PC-9 (cell line): ENCODE results near the gene PTCHD4. TPM values are rescaled to one million over a fixed set of nuclear protein-coding genes. Genes with fewer than 3 reads are reported as not detected.

ENCODE experiments used
- BruUV-seq: library from RNA; stranded (reverse); fragments of 400-500 nt; replicated peaks from 2 replicates; lab custom pipeline; 2021; lab: Mats Ljungman, UMichigan
- CTCF ChIA-PET: fragments of 300-600 bp; sonication (Branson Sonifier 250); formaldehyde crosslinking; loops from one replicate; lab custom pipeline; 2022; ENCODE audit warnings: antibody characterized with exemption; lab: Charles Lee
- POLR2A ChIA-PET: fragments of 300-600 bp; sonication (Branson Sonifier 250); formaldehyde crosslinking; loops from one replicate; lab custom pipeline; 2022; ENCODE audit warnings: antibody characterized with exemption; ENCODE audit not compliant: unreplicated experiment; lab: Charles Lee
- DNase-seq, 2 experiments: peaks; one replicate each; pipeline versions ENCODE4 v3.0.0 to v3.0.0-alpha.2; 2015 to 2022; ENCODE audit warnings: mixed read lengths in 1 of 2
- H2AFZ ChIP-seq: fragments of 200-600 bp; sonication (generic); 2 replicates; pipeline ENCODE4 v1.8.1; 2017; ENCODE audit warnings: antibody characterized with exemption
- H3F3A ChIP-seq: fragments of 200-600 bp; sonication (generic); 2 replicates; pipeline ENCODE4 v1.8.1; 2017; ENCODE audit warnings: antibody characterized with exemption, mild to moderate bottlenecking, low read depth; ENCODE audit not compliant: insufficient read depth
- H3K27ac ChIP-seq: fragments of 200-600 bp; sonication (generic); 2 replicates; pipeline ENCODE4 v1.6.1; 2016; ENCODE audit warnings: mixed run types
- H3K27me3 ChIP-seq: fragments of 200-600 bp; sonication (generic); 2 replicates; pipeline ENCODE4 v1.6.1; 2016; ENCODE audit warnings: low read depth, mixed run types; ENCODE audit not compliant: insufficient read depth
- H3K36me3 ChIP-seq: fragments of 200-600 bp; sonication (generic); 2 replicates; pipeline ENCODE4 v1.6.1; 2016; ENCODE audit warnings: low read depth, mixed run types
- H3K4me1 ChIP-seq: fragments of 200-600 bp; sonication (generic); replicated peaks from 2 replicates; pipeline ENCODE4 v1.6.1; 2016; ENCODE audit warnings: mixed run types; ENCODE audit not compliant: insufficient read depth
- H3K4me2 ChIP-seq: fragments of 200-600 bp; sonication (generic); 2 replicates; pipeline ENCODE4 v1.6.1; 2017; ENCODE audit warnings: mixed run types
- H3K4me3 ChIP-seq: fragments of 200-600 bp; sonication (generic); 2 replicates; pipeline ENCODE4 v1.6.1; 2016; ENCODE audit warnings: mixed run types
- H3K79me2 ChIP-seq: fragments of 200-600 bp; sonication (generic); 2 replicates; pipeline ENCODE4 v1.6.1; 2017; ENCODE audit warnings: low read depth, mixed run types
- H3K9me2 ChIP-seq: fragments of 200-600 bp; sonication (generic); 2 replicates; pipeline ENCODE4 v1.8.1; 2017; ENCODE audit warnings: mild to moderate bottlenecking; ENCODE audit not compliant: insufficient read depth
- H3K9me3 ChIP-seq: fragments of 200-600 bp; sonication (generic); 2 replicates; pipeline ENCODE4 v1.8.1; 2016; ENCODE audit warnings: low read depth; ENCODE audit not compliant: insufficient read depth
- H4K20me1 ChIP-seq: fragments of 200-600 bp; sonication (generic); 2 replicates; pipeline ENCODE4 v1.8.1; 2017; ENCODE audit not compliant: insufficient read depth
- EZH2 ChIP-seq: fragments of 200-600 bp; sonication (generic); IDR thresholded peaks from 2 replicates; pipeline ENCODE4 v1.8.0; 2017; ENCODE audit warnings: antibody characterized with exemption, low read depth
- intact Hi-C: fragments of 100-400 bp; cut with micrococcal nuclease; formaldehyde crosslinking; loops from one replicate; pipeline ENCODE4 v1.10.0; 2022; ENCODE audit not compliant: unreplicated experiment
- total RNA-seq: library from RNA; stranded (reverse); gene quantifications from 2 replicates; pipeline ENCODE4 v1.2.3, GENCODE V29; 2021
- TF ChIP-seq, protein P1 (sequence below): fragments of 200-600 bp; sonication (generic); conservative IDR thresholded peaks from 2 replicates; pipeline ENCODE4 v1.6.1; 2017; ENCODE audit warnings: mixed run types, antibody characterized with exemption, mild to moderate bottlenecking, moderate library complexity

The PTCHD4 gene
- total RNA-seq, 1 experiment from 2014 or later, result 0.15 TPM

DNA sequence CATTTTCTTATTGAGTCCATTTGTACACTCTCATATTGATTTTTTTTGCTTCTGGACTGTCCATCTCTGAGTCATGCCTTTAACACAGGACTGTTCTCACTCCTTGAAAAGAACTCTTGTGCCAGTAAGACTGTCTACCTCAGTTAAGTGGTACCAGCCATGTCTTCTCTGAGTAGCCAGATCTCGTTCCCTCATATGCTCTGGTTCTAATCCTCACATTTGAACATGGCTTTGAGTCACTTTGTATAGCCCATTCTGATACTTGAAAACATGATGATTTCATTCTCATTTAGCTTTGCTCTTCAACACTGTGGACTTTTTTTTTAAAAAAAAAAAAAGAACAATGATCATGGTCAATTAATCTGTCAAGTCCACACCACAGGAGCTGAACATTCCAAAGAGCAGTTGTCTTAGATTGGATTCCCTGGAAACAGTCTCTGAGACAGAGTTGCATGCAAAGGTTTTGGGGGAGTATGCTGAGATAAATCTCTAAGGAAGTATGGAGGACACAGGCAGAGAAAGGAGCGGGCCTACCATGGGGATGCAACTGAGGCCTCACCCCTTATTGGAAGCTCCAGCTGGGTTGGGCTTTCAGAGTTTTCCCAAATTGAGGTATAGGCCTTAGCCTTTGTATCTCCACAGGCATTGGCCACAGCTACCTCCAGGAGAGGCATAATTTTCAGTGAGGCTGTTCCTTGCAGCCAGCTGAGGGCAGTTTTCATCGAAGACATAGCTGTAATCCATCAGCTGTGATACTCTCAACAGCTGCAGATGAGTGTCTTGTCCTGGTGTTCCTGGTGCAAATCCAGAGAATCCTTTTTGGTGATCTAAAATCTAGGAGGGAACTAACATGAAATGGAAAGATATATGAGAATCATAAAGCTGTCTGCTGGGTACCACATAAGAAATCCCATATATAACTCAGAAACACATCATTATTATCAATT is 6.0 kb upstream of the PTCHD4 start:
- DNase-seq, result no peak
- Histone ChIP-seq H3K4me1 (no peaks in the 10 kb centered on the region), H2AFZ (0 out of 2 replicates have a peak overlapping the region, but pooled peaks have one; percentile 55), H3K36me3 (no peaks in the 10 kb centered on the region), H3K27ac (no peak overlapping the region), H3F3A (no peaks in the 10 kb centered on the region), H3K9me2 (no peaks in the 10 kb centered on the region), H4K20me1 (no peaks in the 10 kb centered on the region), H3K4me3 (no peak overlapping the region), H3K9me3 (no peaks in the 10 kb centered on the region), H3K27me3 (no peaks in the 10 kb centered on the region), H3K4me2 (no peak overlapping the region), H3K79me2 (no peaks in the 10 kb centered on the region)
- BruUV-seq, result no TSS peak
- intact Hi-C loops, result no loop called here
- POLR2A ChIA-PET, result no interaction called here
- CTCF ChIA-PET, result no interaction called here
- TF ChIP-seq EZH2, result no peak
- TF ChIP-seq, protein P1, sequence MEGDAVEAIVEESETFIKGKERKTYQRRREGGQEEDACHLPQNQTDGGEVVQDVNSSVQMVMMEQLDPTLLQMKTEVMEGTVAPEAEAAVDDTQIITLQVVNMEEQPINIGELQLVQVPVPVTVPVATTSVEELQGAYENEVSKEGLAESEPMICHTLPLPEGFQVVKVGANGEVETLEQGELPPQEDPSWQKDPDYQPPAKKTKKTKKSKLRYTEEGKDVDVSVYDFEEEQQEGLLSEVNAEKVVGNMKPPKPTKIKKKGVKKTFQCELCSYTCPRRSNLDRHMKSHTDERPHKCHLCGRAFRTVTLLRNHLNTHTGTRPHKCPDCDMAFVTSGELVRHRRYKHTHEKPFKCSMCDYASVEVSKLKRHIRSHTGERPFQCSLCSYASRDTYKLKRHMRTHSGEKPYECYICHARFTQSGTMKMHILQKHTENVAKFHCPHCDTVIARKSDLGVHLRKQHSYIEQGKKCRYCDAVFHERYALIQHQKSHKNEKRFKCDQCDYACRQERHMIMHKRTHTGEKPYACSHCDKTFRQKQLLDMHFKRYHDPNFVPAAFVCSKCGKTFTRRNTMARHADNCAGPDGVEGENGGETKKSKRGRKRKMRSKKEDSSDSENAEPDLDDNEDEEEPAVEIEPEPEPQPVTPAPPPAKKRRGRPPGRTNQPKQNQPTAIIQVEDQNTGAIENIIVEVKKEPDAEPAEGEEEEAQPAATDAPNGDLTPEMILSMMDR, result no peak

DNA sequence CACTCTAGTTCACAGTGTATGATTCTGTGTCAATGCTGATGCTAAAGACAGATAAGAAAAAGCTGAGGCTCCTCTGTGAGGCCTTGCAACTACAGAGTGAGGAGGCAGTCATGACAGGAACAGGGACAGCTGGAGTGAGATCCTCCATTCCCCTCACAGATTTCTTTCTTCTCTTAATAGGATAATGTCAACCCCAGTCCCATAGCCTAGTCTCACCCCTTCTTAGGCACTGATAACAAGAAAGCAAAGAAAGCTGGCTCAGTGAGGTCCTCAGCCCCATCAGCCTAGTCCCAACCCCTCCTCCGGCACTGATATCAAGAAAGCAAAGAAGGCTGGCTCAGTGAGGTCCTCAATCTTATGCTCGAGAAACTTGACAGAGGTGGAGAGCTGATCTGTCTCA is 2.1 kb upstream of the PTCHD4 start:
- no peaks in the 10 kb centered on the region for H3K27me3 ChIP-seq
- H2AFZ ChIP-seq, result 0 out of 2 replicates have a peak overlapping the region, but pooled peaks have one; percentile 17
- no peaks in the 10 kb centered on the region for H3K36me3 ChIP-seq
- H3K4me2 ChIP-seq, result no peak overlapping the region
- no peaks in the 10 kb centered on the region for H3K4me1 ChIP-seq
- no peaks in the 10 kb centered on the region for H3K79me2 ChIP-seq
- POLR2A ChIA-PET, result no interaction called here
- BruUV-seq, result no TSS peak
- no peaks in the 10 kb centered on the region for H3K9me2 ChIP-seq
- H3F3A ChIP-seq, result no peaks in the 10 kb centered on the region
- no peaks in the 10 kb centered on the region for H4K20me1 ChIP-seq
- DNase-seq, result no peak
- TF ChIP-seq, protein P1, result no peak
- no peak for TF ChIP-seq EZH2
- intact Hi-C loops, result no loop called here
- H3K27ac ChIP-seq, result no peak overlapping the region
- no peak overlapping the region for H3K4me3 ChIP-seq
- CTCF ChIA-PET, result interaction anchor here (0.5 kb wide), 1 partner anchor 28 kb away, joined by 5 read pairs; no protein-coding TSS in a partner anchor
- H3K9me3 ChIP-seq, result no peaks in the 10 kb centered on the region

DNA sequence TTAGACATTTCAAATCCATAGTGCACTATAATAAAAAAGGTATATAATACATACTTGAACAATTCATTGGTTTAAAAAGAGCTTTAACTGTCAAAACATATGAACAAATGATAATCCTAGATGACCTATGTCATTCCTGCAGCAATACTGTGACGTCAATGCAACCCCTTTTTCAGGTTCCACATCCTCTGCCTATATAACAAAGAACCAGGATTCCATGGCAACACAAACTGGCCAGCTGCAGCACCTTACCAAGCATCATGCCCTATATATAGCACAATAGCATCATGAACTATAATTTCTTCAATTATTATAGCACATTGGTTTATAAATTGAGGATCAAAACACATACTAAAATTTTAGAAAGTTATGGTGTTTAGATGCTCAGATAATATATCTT is 578 bp upstream of the PTCHD4 start:
- H3K9me3 ChIP-seq, result no peaks in the 10 kb centered on the region
- no peaks in the 10 kb centered on the region for H3F3A ChIP-seq
- POLR2A ChIA-PET, result interaction anchor here (0.6 kb wide), 1 partner anchor 70 kb away, joined by 3 read pairs; no protein-coding TSS in a partner anchor
- no peaks in the 10 kb centered on the region for H3K4me1 ChIP-seq
- no peaks in the 10 kb centered on the region for H3K79me2 ChIP-seq
- H4K20me1 ChIP-seq, result no peaks in the 10 kb centered on the region
- no peak overlapping the region for H2AFZ ChIP-seq
- H3K27me3 ChIP-seq, result no peaks in the 10 kb centered on the region
- BruUV-seq, result no TSS peak
- no peak overlapping the region for H3K27ac ChIP-seq
- CTCF ChIA-PET, result no interaction called here
- DNase-seq, result no peak
- H3K4me2 ChIP-seq, result no peak overlapping the region
- H3K9me2 ChIP-seq, result no peaks in the 10 kb centered on the region
- TF ChIP-seq EZH2, result no peak
- TF ChIP-seq, protein P1, result no peak
- no peak overlapping the region for H3K4me3 ChIP-seq
- intact Hi-C loops, result no loop called here
- no peaks in the 10 kb centered on the region for H3K36me3 ChIP-seq
